Activated gamma-delta T cell treated with Interleukin-2 at 50 U/mL for 16 hours (primary cell): ENCODE data around the gene TF.

Source experiments
- DNase-seq: peaks from one replicate; pipeline ENCODE4 v3.0.0-alpha.2; 2020

Gene TF

GRCh38 chr3:133838296-133838789, 92.2 kb downstream of the TF start:
- DNase-seq = no peak

- DNase-seq = no peak
Observed at GRCh38 chr3:133838916-133839800, 93.0 kb downstream of the TF start.

- DNase-seq = no peak
Observed at GRCh38 chr3:133840055-133840737, 94.0 kb downstream of the TF start.

- DNase-seq = no peak
Observed at GRCh38 chr3:133840767-133841166, 94.6 kb downstream of the TF start.

- no peak for DNase-seq
Observed at GRCh38 chr3:133841196-133841595, 95.0 kb downstream of the TF start.

GRCh38 chr3:133842158-133842557, 96.0 kb downstream of the TF start:
- DNase-seq = no peak

GRCh38 chr3:133843634-133844033, 97.4 kb downstream of the TF start:
- no peak for DNase-seq

- no peak for DNase-seq
Observed at GRCh38 chr3:133845127-133845526, 98.9 kb downstream of the TF start.
